ENCODE measurements around the gene VCL.
"Not testable (repeated sequence)": the region's sequence is repeated elsewhere in the genome, so short reads cannot be mapped to it uniquely, and the experiment has no call there.

GRCh38 chr10:74138596-74138995 lies 140.7 kb downstream of the VCL start:
- TF ChIP-seq, protein P1, sequence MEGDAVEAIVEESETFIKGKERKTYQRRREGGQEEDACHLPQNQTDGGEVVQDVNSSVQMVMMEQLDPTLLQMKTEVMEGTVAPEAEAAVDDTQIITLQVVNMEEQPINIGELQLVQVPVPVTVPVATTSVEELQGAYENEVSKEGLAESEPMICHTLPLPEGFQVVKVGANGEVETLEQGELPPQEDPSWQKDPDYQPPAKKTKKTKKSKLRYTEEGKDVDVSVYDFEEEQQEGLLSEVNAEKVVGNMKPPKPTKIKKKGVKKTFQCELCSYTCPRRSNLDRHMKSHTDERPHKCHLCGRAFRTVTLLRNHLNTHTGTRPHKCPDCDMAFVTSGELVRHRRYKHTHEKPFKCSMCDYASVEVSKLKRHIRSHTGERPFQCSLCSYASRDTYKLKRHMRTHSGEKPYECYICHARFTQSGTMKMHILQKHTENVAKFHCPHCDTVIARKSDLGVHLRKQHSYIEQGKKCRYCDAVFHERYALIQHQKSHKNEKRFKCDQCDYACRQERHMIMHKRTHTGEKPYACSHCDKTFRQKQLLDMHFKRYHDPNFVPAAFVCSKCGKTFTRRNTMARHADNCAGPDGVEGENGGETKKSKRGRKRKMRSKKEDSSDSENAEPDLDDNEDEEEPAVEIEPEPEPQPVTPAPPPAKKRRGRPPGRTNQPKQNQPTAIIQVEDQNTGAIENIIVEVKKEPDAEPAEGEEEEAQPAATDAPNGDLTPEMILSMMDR (conservative IDR thresholded peaks at IDR 0.05 in 1 of 2, IDR thresholded peaks at IDR 0.05 in 1 of 2; ENCODE audit: extremely low read depth in 1 of 2, insufficient read depth in 1 of 2, low read depth in 1 of 2, low read length in 2 of 2): not testable (repeated sequence)
- TF ChIP-seq EZH2 (IDR thresholded peaks at IDR 0.05; ENCODE audit: borderline replicate concordance, low read length): not testable (repeated sequence)
